HEK293 (cell line): ENCODE measurements around the gene PYGO2.

Source experiments
- CTCF ChIP-seq: fragments of 450-650 bp; formaldehyde crosslinking; IDR thresholded peaks from 2 replicates; pipeline ENCODE4 v1.5.1; 2016; ENCODE audit warnings: missing biosample characterization, missing genetic modification characterization
- FEZF1 ChIP-seq: fragments of 450-650 bp; formaldehyde crosslinking; IDR thresholded peaks from 2 replicates; pipeline ENCODE4 v1.5.1; 2016; ENCODE audit warnings: missing biosample characterization, missing genetic modification characterization
- GLIS2 ChIP-seq: fragments of 450-650 bp; formaldehyde crosslinking; IDR thresholded peaks from 2 replicates; pipeline ENCODE4 v1.5.1; 2016; ENCODE audit warnings: missing biosample characterization, missing genetic modification characterization
- HIC1 ChIP-seq: fragments of 450-650 bp; formaldehyde crosslinking; IDR thresholded peaks from 2 replicates; pipeline ENCODE4 v1.5.1; 2016; ENCODE audit warnings: missing biosample characterization, missing genetic modification characterization
- KLF1 ChIP-seq: fragments of 450-650 bp; formaldehyde crosslinking; IDR thresholded peaks from 2 replicates; pipeline ENCODE4 v1.5.1; 2016; ENCODE audit warnings: missing biosample characterization, missing genetic modification characterization
- PRDM10 ChIP-seq: fragments of 450-650 bp; formaldehyde crosslinking; IDR thresholded peaks from 2 replicates; pipeline ENCODE4 v1.5.1; 2016; ENCODE audit warnings: missing biosample characterization, missing genetic modification characterization
- SP3 ChIP-seq: fragments of 450-650 bp; formaldehyde crosslinking; IDR thresholded peaks from 2 replicates; pipeline ENCODE4 v1.5.1; 2016; ENCODE audit warnings: missing biosample characterization, missing genetic modification characterization
- ZBTB1 ChIP-seq: fragments of 450-650 bp; formaldehyde crosslinking; IDR thresholded peaks from 2 replicates; pipeline ENCODE4 v1.5.1; 2016; ENCODE audit warnings: missing biosample characterization, missing genetic modification characterization
- ZNF23 ChIP-seq: fragments of 450-650 bp; formaldehyde crosslinking; IDR thresholded peaks from 2 replicates; pipeline ENCODE4 v1.5.1; 2016; ENCODE audit warnings: missing biosample characterization, missing genetic modification characterization, borderline replicate concordance
- ZNF239 ChIP-seq: fragments of 450-650 bp; formaldehyde crosslinking; IDR thresholded peaks from 2 replicates; pipeline ENCODE4 v1.5.1; 2016; ENCODE audit warnings: missing biosample characterization, missing genetic modification characterization
- ZNF24 ChIP-seq: fragments of 450-650 bp; formaldehyde crosslinking; IDR thresholded peaks from 2 replicates; pipeline ENCODE4 v1.5.1; 2016; ENCODE audit warnings: missing biosample characterization, missing genetic modification characterization
- ZNF488 ChIP-seq: fragments of 450-650 bp; formaldehyde crosslinking; IDR thresholded peaks from 2 replicates; pipeline ENCODE4 v1.5.1; 2016; ENCODE audit warnings: missing biosample characterization, missing genetic modification characterization
- ZNF501 ChIP-seq: fragments of 450-650 bp; formaldehyde crosslinking; IDR thresholded peaks from 2 replicates; pipeline ENCODE4 v1.5.1; 2016; ENCODE audit warnings: missing biosample characterization, missing genetic modification characterization
- ZNF571 ChIP-seq: fragments of 450-650 bp; formaldehyde crosslinking; IDR thresholded peaks from 2 replicates; pipeline ENCODE4 v1.5.0; 2017; ENCODE audit warnings: missing biosample characterization, missing genetic modification characterization
- ZNF692 ChIP-seq: fragments of 450-650 bp; formaldehyde crosslinking; IDR thresholded peaks from 2 replicates; pipeline ENCODE4 v1.5.1; 2016; ENCODE audit warnings: missing biosample characterization, missing genetic modification characterization
- ZNF785 ChIP-seq: fragments of 450-650 bp; formaldehyde crosslinking; IDR thresholded peaks from 2 replicates; pipeline ENCODE4 v1.5.1; 2016; ENCODE audit warnings: missing biosample characterization, missing genetic modification characterization
- ZXDB ChIP-seq: fragments of 450-650 bp; formaldehyde crosslinking; IDR thresholded peaks from 2 replicates; pipeline ENCODE4 v1.5.1; 2016; ENCODE audit warnings: missing biosample characterization, missing genetic modification characterization

Gene PYGO2

GRCh38 chr1:155008015-155008941 is 46.7 kb upstream of the PYGO2 start (continued):
- TF ChIP-seq ZNF23 (tag by site-specific recombination) (no peak), ZNF785 (tag by site-specific recombination) (no peak), ZNF692 (tag by site-specific recombination) (0 out of 2 replicates have a peak, but pooled peaks have one; percentile 14), GLIS2 (tag by site-specific recombination) (peak; percentile 21; the same call in 1 of the 2 replicates), SP3 (tag by site-specific recombination) (peak; percentile 46), ZNF571 (tag by site-specific recombination) (no peak), CTCF (no peak), FEZF1 (tag by site-specific recombination) (no peak), KLF1 (tag by site-specific recombination) (peak; percentile 93), HIC1 (tag by site-specific recombination) (peak; percentile 68), PRDM10 (tag by site-specific recombination) (peak; percentile 49), ZNF24 (tag by site-specific recombination) (no peak), ZBTB1 (no peak), ZNF501 (tag by site-specific recombination) (no peak), ZXDB (no peak), ZNF488 (no peak), ZNF239 (tag by site-specific recombination) (no peak)
